Subcutaneous abdominal adipose tissue (tissue), 5 donors: ENCODE measurements around the gene TMEM156.
A peak's percentile ranks its signal among the peaks of the same experiment; 100 is the strongest.
"Not testable (repeated sequence)": the region's sequence is repeated elsewhere in the genome, so short reads cannot be mapped to it uniquely, and the experiment has no call there.

ENCODE experiments used
- H3K27ac ChIP-seq: one replicate; pipeline ENCODE4 v1.7.0; 2013; ENCODE audit warnings: low read depth, mild to moderate bottlenecking, inconsistent platforms, low read length, moderate library complexity
- H3K27me3 ChIP-seq, 5 donors: one replicate each; pipeline ENCODE4 v1.7.0; 2013; ENCODE audit warnings: low read length in 5 of 5, inconsistent platforms in 1 of 5; ENCODE audit not compliant: control insufficient read depth in 5 of 5, insufficient read depth in 4 of 5
- H3K36me3 ChIP-seq, 5 donors: one replicate each; pipeline ENCODE4 v1.7.0; 2013; ENCODE audit warnings: low read length in 5 of 5; ENCODE audit not compliant: control insufficient read depth in 5 of 5, insufficient read depth in 5 of 5
- H3K4me1 ChIP-seq, 5 donors: one replicate each; pipeline ENCODE4 v1.7.0; 2013; ENCODE audit warnings: low read length in 5 of 5, mild to moderate bottlenecking in 3 of 5, moderate library complexity in 1 of 5; ENCODE audit not compliant: control insufficient read depth in 5 of 5, insufficient read depth in 5 of 5
- H3K4me3 ChIP-seq, 5 donors: one replicate each; pipeline ENCODE4 v1.7.0; 2013; ENCODE audit warnings: low read length in 5 of 5, low read depth in 1 of 5
- H3K9ac ChIP-seq, 5 donors: one replicate each; pipeline ENCODE4 v1.7.0; 2013; ENCODE audit warnings: low read length in 5 of 5, mild to moderate bottlenecking in 4 of 5, moderate library complexity in 3 of 5
- H3K9me3 ChIP-seq, 5 donors: one replicate each; pipeline ENCODE4 v1.7.0; 2013; ENCODE audit warnings: low read length in 5 of 5; ENCODE audit not compliant: control insufficient read depth in 5 of 5
- donor health status: healthy.
- donor health status: healthy.
- donor health status: healthy.
- donor health status: healthy.
- donor health status: healthy.

Gene TMEM156

DNA sequence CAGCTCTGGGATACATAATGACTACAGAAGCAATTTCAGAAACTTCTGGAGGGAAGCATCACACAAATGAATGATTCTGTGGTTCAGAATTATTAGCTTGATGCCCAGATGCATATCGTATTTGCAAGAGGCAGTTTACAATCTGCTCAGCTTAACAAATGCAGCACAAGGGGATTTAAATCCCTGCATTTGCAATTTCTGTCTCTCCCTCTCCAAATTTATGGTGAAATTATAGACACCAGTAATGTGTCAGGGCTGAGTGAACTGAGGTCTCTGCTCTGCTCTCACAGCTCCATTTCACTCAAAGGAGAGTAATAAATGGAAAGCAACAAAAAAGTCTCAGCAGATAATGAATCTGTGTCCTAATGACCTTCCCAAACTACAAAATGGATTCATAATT, 80.2 kb downstream of the TMEM156 start:
- Histone ChIP-seq H3K4me1 (peaks cover 2 to 22% (median 16%) of the 10 kb centered on the region in 5 donors), H3K27me3 (no peaks in the 10 kb centered on the region), H3K9ac (no peak overlapping the region), H3K9me3 (no peaks in the 10 kb centered on the region), H3K36me3 (no peaks in the 10 kb centered on the region), H3K4me3 (no peak overlapping the region), H3K27ac (no peak overlapping the region)

DNA sequence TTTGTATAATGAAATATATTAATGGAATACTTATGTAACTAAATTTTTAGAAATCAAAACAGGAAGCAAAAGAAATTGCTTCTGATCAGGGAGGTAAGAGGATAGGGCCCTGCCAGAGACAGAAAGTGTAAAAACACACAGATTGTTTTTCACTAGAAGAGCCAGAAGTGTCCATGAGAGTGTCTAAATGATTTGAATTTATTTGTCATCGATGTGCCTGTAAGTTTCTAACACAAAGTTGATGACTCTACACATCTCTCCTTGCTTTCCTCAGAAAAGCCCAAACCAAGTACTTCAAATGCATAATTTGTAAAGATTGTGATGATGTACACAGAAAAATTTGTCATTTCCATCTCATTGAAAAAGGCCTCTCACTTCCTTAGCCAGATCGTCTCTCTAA, 80.6 kb downstream of the TMEM156 start:
- Histone ChIP-seq H3K9ac (no peak overlapping the region), H3K27me3 (no peaks in the 10 kb centered on the region), H3K36me3 (no peaks in the 10 kb centered on the region), H3K4me3 (no peak overlapping the region), H3K9me3 (no peaks in the 10 kb centered on the region), H3K4me1 (peaks cover 2 to 20% (median 16%) of the 10 kb centered on the region in 5 donors), H3K27ac (no peak overlapping the region)

DNA sequence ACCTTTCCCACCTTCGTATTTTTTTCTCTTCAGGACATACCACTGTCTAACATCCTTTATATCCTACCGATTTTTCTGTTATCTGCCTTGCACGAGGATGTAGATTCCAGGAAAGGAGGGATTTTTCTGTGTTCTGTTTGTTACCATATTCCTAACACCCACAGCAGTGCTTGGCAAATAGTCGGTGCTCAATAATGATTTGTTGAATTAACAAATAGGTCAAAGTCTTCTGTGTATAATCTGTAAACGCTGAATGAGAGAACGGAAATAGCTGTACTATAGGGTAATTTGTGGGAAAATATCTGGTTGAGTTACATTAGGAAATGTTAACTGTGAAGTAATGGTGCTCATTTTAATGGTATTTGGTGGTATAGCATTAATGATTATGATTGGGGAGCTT, 81.5 kb downstream of the TMEM156 start:
- no peak overlapping the region for H3K4me3 ChIP-seq
- H3K27ac ChIP-seq, result no peak overlapping the region
- no peak overlapping the region for H3K9ac ChIP-seq
- H3K4me1 ChIP-seq, result peaks cover 2 to 20% (median 16%) of the 10 kb centered on the region in 5 donors
- H3K9me3 ChIP-seq, result no peaks in the 10 kb centered on the region
- no peaks in the 10 kb centered on the region for H3K36me3 ChIP-seq
- H3K27me3 ChIP-seq, result no peaks in the 10 kb centered on the region

DNA sequence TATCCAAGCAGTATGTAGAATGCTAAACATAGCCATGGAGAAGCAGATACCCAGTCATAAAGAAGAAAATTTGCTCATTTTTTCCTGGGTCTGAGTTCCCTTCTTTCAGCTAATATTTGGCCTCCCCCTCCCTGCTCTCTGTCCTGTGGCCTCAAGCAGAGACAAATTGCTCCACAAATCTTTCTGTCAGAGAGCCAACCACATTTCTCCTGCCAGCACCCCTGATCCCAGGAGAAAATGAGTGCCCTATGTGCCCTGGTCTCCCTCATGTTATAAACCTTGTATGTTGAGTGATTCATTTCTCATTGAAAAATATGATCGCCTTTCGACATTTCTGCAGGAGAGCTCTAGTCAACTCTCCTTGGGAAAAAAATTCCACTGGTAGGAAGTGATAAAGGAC, 82.0 kb downstream of the TMEM156 start:
- Histone ChIP-seq H3K9ac (no peak overlapping the region), H3K4me3 (no peak overlapping the region), H3K9me3 (no peaks in the 10 kb centered on the region), H3K4me1 (peaks cover 2 to 20% (median 16%) of the 10 kb centered on the region in 5 donors), H3K27ac (no peak overlapping the region), H3K27me3 (no peaks in the 10 kb centered on the region), H3K36me3 (peaks cover 2 to 3% (median 3%) of the 10 kb centered on the region in 5 donors)

DNA sequence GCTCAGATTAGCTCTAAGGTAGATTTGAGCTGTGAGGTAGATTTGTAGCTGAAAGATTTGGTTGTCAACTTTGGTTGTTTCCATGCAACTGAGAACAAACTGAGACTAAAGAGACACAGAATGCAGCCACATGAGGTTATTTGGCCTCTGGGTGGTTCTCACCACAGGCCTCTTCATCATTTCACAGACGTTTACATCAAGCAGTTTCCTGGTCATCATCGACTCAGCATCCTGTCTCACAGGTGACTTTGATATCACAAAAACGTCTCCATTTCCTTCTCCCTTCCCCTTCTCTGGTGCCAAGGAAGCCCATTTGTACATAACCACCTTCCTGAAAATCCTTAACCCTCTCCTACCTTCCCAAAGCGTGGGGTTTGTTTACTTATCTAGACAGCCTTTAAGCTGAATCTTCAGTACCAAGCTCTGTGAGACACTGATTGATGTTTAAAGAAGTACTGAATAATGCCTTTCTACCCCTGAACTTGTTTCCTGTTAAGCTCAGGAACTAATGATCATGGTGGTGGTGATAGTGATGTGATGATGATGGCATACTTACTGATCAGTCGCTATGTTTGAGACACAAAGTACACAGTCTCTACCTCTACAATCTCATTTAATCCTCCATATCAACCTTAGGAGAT, 82.7 kb downstream of the TMEM156 start:
- Histone ChIP-seq H3K4me1 (peaks cover 2 to 20% (median 16%) of the 10 kb centered on the region in 5 donors), H3K27me3 (no peaks in the 10 kb centered on the region), H3K9ac (no peak overlapping the region), H3K4me3 (no peak overlapping the region), H3K27ac (peak overlapping the region; percentile 59), H3K9me3 (no peaks in the 10 kb centered on the region), H3K36me3 (peaks cover 5 to 8% (median 7%) of the 10 kb centered on the region in 5 donors)

DNA sequence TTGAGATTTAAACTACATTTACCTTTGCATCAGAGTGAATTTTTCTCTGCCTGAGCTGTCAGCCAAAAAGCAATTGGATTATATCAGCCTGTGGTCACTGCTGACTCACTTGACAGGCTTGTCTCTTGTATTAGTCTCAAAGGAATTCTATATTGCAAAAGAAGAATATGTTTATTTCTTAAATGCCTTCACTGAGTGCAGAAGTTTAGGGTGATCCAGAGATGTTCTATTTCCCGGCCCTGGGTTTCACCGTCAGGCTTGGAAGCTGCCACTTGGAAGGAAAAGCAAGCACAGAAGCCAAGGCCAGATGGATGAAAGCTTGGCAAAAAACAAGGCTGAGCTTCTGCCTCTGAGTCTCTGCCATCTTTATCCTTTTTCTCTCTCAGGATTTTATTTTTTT, 83.7 kb downstream of the TMEM156 start:
- no peaks in the 10 kb centered on the region for H3K9me3 ChIP-seq
- H3K27me3 ChIP-seq, result no peaks in the 10 kb centered on the region
- H3K36me3 ChIP-seq, result peaks cover 7 to 15% (median 13%) of the 10 kb centered on the region in 5 donors
- H3K27ac ChIP-seq, result peak overlapping the region; percentile 59
- H3K9ac ChIP-seq, result no peak overlapping the region
- H3K4me1 ChIP-seq, result peaks cover 2 to 20% (median 16%) of the 10 kb centered on the region in 5 donors
- H3K4me3 ChIP-seq, result no peak overlapping the region

DNA sequence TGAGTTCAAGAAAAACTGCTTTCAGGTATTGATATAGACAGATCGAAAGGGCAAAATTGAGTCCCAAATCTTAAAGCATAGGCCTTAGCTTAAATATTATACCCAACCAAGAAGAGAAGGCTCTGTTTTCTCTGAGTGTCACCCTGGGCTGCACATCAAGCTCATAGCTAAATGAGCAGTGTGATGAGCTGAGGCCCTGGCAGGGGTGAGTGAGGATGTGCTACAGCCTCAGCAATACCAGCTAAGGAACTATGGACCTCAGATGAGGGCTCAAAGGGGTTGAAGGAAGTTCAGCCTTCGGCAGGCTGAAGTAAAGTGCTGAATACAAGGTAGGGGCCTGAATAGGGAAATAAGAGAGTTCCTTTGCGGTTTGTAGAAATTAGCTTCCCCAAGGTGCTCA, 85.3 kb downstream of the TMEM156 start:
- Histone ChIP-seq H3K27ac (no peak overlapping the region), H3K4me1 (peaks cover 2 to 20% (median 16%) of the 10 kb centered on the region in 5 donors), H3K36me3 (peaks cover 7 to 29% (median 17%) of the 10 kb centered on the region in 5 donors), H3K9ac (peak overlapping the region in 1 of 5 donors; percentile 6), H3K27me3 (no peaks in the 10 kb centered on the region), H3K4me3 (no peak overlapping the region), H3K9me3 (no peaks in the 10 kb centered on the region)

DNA sequence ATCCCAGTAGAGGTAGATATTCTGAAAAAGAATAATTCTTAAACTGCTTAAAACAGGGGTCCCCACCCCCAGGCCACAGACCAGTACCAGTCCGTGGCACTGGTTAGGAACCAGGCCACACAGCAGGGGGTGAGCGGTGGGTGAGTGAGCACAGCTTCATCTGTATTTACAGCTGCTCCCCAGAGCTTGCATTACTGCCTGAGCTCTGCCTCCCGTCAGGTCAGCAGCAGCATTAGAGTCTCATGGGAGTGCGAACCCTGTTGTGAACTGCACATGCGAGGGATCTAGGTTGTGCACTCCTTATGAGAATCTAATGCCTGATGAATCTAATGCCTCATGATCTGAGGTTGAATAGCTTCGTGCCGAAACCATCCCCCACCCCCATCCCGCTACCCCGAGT, 87.8 kb downstream of the TMEM156 start:
- H3K4me3 ChIP-seq, result no peak overlapping the region
- H3K9me3 ChIP-seq, result no peaks in the 10 kb centered on the region
- peaks cover 2 to 21% (median 8%) of the 10 kb centered on the region in 5 donors for H3K4me1 ChIP-seq
- no peaks in the 10 kb centered on the region for H3K27me3 ChIP-seq
- H3K36me3 ChIP-seq, result peaks cover 12 to 47% (median 27%) of the 10 kb centered on the region in 5 donors
- no peak overlapping the region for H3K27ac ChIP-seq
- H3K9ac ChIP-seq, result no peak overlapping the region

DNA sequence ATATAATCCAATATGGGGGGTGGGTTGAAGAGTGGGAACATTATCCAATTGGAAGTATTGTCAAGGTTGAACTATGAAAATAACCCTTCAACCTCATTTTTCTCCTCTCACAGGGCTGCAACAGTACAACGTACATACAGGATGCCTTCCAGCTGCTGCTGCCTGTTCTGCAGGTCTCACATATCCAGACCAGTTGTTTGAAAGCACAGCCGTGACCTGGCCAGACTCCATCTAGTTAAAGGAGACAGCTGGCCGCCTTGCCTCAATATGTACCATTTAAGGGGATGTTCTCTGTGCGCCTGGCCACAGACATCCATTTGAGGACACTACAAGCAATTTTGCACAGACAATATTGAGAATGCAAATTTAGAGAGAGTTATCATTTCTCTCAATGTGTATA, 88.9 kb downstream of the TMEM156 start:
- H3K9me3 ChIP-seq, result no peaks in the 10 kb centered on the region
- no peak overlapping the region for H3K9ac ChIP-seq
- H3K4me1 ChIP-seq, result peaks cover 0 to 13% (median 0%) of the 10 kb centered on the region in 5 donors
- no peaks in the 10 kb centered on the region for H3K27me3 ChIP-seq
- H3K27ac ChIP-seq, result no peak overlapping the region
- H3K36me3 ChIP-seq, result peaks cover 20 to 57% (median 37%) of the 10 kb centered on the region in 5 donors
- no peak overlapping the region for H3K4me3 ChIP-seq

DNA sequence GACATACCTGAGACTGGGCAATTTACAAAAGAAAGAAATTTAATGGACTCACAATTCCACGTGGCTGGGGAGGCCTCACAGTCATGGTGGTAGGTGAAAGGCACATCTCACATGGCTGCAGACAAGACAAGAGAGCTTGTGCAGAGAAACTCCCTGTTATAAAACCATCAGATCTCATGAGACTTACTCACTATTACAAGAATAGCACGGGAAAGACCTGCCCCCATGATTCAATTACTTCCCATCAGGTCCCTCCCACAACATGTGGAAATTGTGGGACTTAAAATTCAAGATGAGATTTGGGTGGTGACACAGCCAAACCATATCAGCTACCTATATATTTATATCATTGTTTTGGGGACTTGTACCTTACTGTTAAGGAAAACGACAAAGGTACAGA, 90.3 kb downstream of the TMEM156 start:
- H3K27me3 ChIP-seq, H3K9ac ChIP-seq, H3K27ac ChIP-seq, H3K9me3 ChIP-seq, H3K4me3 ChIP-seq: not testable (repeated sequence)
- Histone ChIP-seq H3K4me1 (peaks cover 0 to 10% (median 0%) of the 10 kb centered on the region in 5 donors), H3K36me3 (peaks cover 27 to 70% (median 51%) of the 10 kb centered on the region in 5 donors)
